Measurements from ENCODE around the gene CCNE1. TPM values are rescaled to one million over a fixed set of nuclear protein-coding genes. Genes with fewer than 3 reads are reported as not detected.

The CCNE1 gene
- total and polyA plus RNA-seq, 7 donors, result 0.97 to 6.7 (median 2.0) TPM

- Histone ChIP-seq H3K4me3 (no peak overlapping the region), H3K9me3 (no peaks in the 10 kb centered on the region), H3K4me1 (no peaks in the 10 kb centered on the region), H3K27me3 (ENCODE audit: insufficient read depth in 3 of 3, low read length in 2 of 3) (no peaks in the 10 kb centered on the region), H3K36me3 (ENCODE audit: insufficient read depth in 1 of 2, low read depth in 1 of 2) (no peaks in the 10 kb centered on the region), H3K27ac (no peak overlapping the region)
- WGBS, 3 donors, result 89 to 91% (median 90%) methylated on average over 12 of the region's 12 CpGs
- ATAC-seq, result no peak
- TF ChIP-seq CTCF (IDR thresholded peaks at IDR 0.05), result no peak
- intact Hi-C loops (cut with DNase I), result no loop called here
- DNase-seq, result no peak
Measured at GRCh38 chr19:29783627-29784190, 28.1 kb upstream of the CCNE1 start.

- intact Hi-C loops (cut with DNase I), result no loop called here
- WGBS, 3 donors, result 68 to 90% (median 81%) methylated on average over 1 of the region's 1 CpG
- no peak for DNase-seq
Measured at GRCh38 chr19:29784598-29785223, 27.1 kb upstream of the CCNE1 start.

GRCh38 chr19:29785360-29785759 is 26.4 kb upstream of the CCNE1 start:
- intact Hi-C loops (cut with DNase I), result no loop called here
- H3K36me3 ChIP-seq (ENCODE audit: insufficient read depth in 1 of 2, low read depth in 1 of 2), result no peaks in the 10 kb centered on the region
- no peak overlapping the region for H3K27ac ChIP-seq
- ATAC-seq, result no peak
- DNase-seq, result no peak
- no peak overlapping the region for H3K4me3 ChIP-seq
- no peak for TF ChIP-seq CTCF (IDR thresholded peaks at IDR 0.05)
- H3K9me3 ChIP-seq, result no peaks in the 10 kb centered on the region
- H3K27me3 ChIP-seq (ENCODE audit: insufficient read depth in 3 of 3, low read length in 2 of 3), result no peaks in the 10 kb centered on the region
- H3K4me1 ChIP-seq, result no peaks in the 10 kb centered on the region
- 89 to 95% (median 94%) methylated on average over 5 of the region's 5 CpGs for WGBS, 3 donors

More at GRCh38 chr19:29784598-29785223, 27.1 kb upstream of the CCNE1 start:
- H3K4me1 ChIP-seq, result no peaks in the 10 kb centered on the region
- no peak for TF ChIP-seq CTCF (IDR thresholded peaks at IDR 0.05)
- no peaks in the 10 kb centered on the region for H3K36me3 ChIP-seq (ENCODE audit: insufficient read depth in 1 of 2, low read depth in 1 of 2)
- no peaks in the 10 kb centered on the region for H3K27me3 ChIP-seq (ENCODE audit: insufficient read depth in 3 of 3, low read length in 2 of 3)
- no peak overlapping the region for H3K27ac ChIP-seq
- no peaks in the 10 kb centered on the region for H3K9me3 ChIP-seq
- ATAC-seq, result no peak
- H3K4me3 ChIP-seq, result no peak overlapping the region

- intact Hi-C loops (cut with DNase I), result no loop called here
- no peak overlapping the region for H3K4me3 ChIP-seq
- H3K27ac ChIP-seq, result no peak overlapping the region
- H3K27me3 ChIP-seq (ENCODE audit: insufficient read depth in 3 of 3, low read length in 2 of 3), result no peaks in the 10 kb centered on the region
- no peaks in the 10 kb centered on the region for H3K4me1 ChIP-seq
- WGBS, 3 donors, result 60 to 67% (median 61%) methylated on average over 5 of the region's 5 CpGs
- no peaks in the 10 kb centered on the region for H3K36me3 ChIP-seq (ENCODE audit: insufficient read depth in 1 of 2, low read depth in 1 of 2)
- no peak for DNase-seq
- TF ChIP-seq CTCF (IDR thresholded peaks at IDR 0.05), result no peak
- H3K9me3 ChIP-seq, result no peaks in the 10 kb centered on the region
- no peak for ATAC-seq
Measured at GRCh38 chr19:29785955-29786589, 25.7 kb upstream of the CCNE1 start.
